ENCODE data around the gene UBAP2. TPM values are rescaled to one million over a fixed set of nuclear protein-coding genes. Genes with fewer than 3 reads are reported as not detected.

The UBAP2 gene
- total and polyA plus RNA-seq, 2 donors (not counting 1 experiment from before 2014, with no cell fraction given), result 15.5 to 26.2 TPM

DNA sequence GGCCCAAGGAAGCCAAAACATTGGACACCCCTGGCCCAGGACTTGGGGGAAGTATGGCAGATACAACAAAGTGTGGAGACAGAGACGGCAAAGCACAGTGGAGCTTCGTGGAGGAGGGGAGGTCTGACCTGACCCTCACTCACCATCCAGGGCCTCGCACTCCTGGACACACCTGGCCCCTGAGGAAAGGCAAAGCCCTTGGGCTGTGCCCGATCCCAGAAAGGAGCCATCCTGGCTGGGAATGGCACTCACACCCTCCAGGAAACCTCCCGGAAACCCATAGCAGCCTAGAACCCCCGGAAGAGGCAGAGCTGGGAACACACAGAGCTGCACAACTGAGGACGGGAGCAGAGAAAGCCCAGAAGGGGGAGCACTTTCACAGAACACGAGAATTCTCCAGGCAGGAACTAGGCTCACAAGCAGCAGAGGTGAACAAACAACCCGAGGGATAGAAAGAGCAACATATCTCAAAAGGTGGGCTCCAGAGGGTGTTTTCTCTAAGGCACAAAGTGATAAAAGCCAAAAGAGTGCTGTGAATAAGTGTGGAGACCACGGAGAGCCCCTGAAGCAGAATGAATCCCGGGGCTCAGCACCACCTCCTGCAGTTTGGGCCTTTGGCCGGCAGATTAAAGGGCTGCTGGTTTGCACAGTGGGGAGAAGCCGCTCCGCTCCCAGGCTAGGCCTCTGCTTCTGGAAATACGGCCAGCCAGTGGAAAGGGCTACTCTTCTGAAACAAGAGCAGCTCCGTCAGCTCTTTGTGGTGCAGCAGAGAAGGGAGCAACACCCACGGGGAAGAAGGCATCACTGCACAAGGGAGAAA lies 123.5 kb downstream of the UBAP2 start:
- H3K4me2 ChIP-seq (replicated peaks; ENCODE audit: low read depth, low read length, poor library complexity, severe bottlenecking), result no peak overlapping the region
- H3K4me3 ChIP-seq (ENCODE audit: control extremely low read depth in 1 of 5, extremely low read depth in 1 of 5, insufficient read depth in 1 of 5, low read depth in 2 of 5, low read length in 4 of 5), result no peak overlapping the region
- H4K20me1 ChIP-seq (ENCODE audit: control insufficient read depth, insufficient read depth, low read length, poor library complexity, severe bottlenecking), result no peaks in the 10 kb centered on the region
- no peaks in the 10 kb centered on the region for H3K27me3 ChIP-seq (replicated peaks in 1 of 4; ENCODE audit: control extremely low read depth in 1 of 4, control insufficient read depth in 3 of 4, insufficient read depth in 4 of 4, low read length in 3 of 4)
- Mint-ChIP-seq H3K27ac (no peak overlapping the region), H3K4me1 (no peaks in the 10 kb centered on the region), H3K27me3 (no peaks in the 10 kb centered on the region), H3K4me3 (no peak overlapping the region), H3K9me3 (ENCODE audit: insufficient read depth) (no peaks in the 10 kb centered on the region)
- no peak overlapping the region for H2AFZ ChIP-seq (ENCODE audit: insufficient read depth, low read depth, low read length, poor library complexity, severe bottlenecking)
- H3K9me3 ChIP-seq (ENCODE audit: control extremely low read depth in 1 of 3, control insufficient read depth in 2 of 3, insufficient read depth in 1 of 3, low read length in 2 of 3), result no peaks in the 10 kb centered on the region
- TF ChIP-seq EZH2 (IDR thresholded peaks at IDR 0.05; ENCODE audit: borderline replicate concordance, insufficient read depth, low read depth, low read length, poor library complexity, severe bottlenecking), result no peak
- TF ChIP-seq, protein P1, sequence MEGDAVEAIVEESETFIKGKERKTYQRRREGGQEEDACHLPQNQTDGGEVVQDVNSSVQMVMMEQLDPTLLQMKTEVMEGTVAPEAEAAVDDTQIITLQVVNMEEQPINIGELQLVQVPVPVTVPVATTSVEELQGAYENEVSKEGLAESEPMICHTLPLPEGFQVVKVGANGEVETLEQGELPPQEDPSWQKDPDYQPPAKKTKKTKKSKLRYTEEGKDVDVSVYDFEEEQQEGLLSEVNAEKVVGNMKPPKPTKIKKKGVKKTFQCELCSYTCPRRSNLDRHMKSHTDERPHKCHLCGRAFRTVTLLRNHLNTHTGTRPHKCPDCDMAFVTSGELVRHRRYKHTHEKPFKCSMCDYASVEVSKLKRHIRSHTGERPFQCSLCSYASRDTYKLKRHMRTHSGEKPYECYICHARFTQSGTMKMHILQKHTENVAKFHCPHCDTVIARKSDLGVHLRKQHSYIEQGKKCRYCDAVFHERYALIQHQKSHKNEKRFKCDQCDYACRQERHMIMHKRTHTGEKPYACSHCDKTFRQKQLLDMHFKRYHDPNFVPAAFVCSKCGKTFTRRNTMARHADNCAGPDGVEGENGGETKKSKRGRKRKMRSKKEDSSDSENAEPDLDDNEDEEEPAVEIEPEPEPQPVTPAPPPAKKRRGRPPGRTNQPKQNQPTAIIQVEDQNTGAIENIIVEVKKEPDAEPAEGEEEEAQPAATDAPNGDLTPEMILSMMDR (IDR thresholded peaks at IDR 0.05), result peak; percentile 18
- peak; percentile 35 for DNase-seq
- H3K79me2 ChIP-seq (ENCODE audit: control insufficient read depth, insufficient read depth, low read length), result no peaks in the 10 kb centered on the region
- intact Hi-C loops (cut with micrococcal nuclease), result loop anchor here (5.0 to 10.0 kb wide), 2 partner anchors 108 to 450 kb away; partner anchors contain the start of genes MYORG and UBE2R2
- ChIA-PET POLR2A (no interaction called here), CTCF (interaction anchor here (1.0 to 2.4 kb wide), 9 partner anchors 10 to 454 kb away, joined by 3 to 14 read pairs (median 4); no protein-coding TSS in a partner anchor)
- peaks cover 0 to 72% of the 10 kb centered on the region in 2 experiments for H3K36me3 ChIP-seq (replicated peaks in 1 of 2; ENCODE audit: control extremely low read depth in 1 of 2, control insufficient read depth in 1 of 2, extremely low read depth in 1 of 2, insufficient read depth in 2 of 2, low read length in 1 of 2)
- no peak overlapping the region for H3K9ac ChIP-seq (ENCODE audit: low read length)
- H3K4me1 ChIP-seq (ENCODE audit: control insufficient read depth in 2 of 2, insufficient read depth in 2 of 2, low read length in 2 of 2), result no peaks in the 10 kb centered on the region
- WGBS (ENCODE audit: insufficient coverage), result 88% methylated on average over 16 of the region's 17 CpGs
- H3K27ac ChIP-seq (ENCODE audit: low read length in 2 of 2), result no peak overlapping the region
- no peak for ATAC-seq (ENCODE audit: low read depth)
